DND-41 (cell line): ENCODE data around the gene CHORDC1.

ENCODE experiments used
- CTCF ChIP-seq: IDR thresholded peaks from 2 replicates; pipeline ENCODE4 v1.5.1; 2012; ENCODE audit warnings: borderline replicate concordance, low read length, moderate library complexity, mild to moderate bottlenecking; ENCODE audit not compliant: poor library complexity, severe bottlenecking; ENCODE audit errors: extremely low read depth
- EZH2 ChIP-seq: IDR thresholded peaks from 3 replicates; pipeline ENCODE4 v1.6.1; 2012; ENCODE audit warnings: borderline replicate concordance, low read depth, mild to moderate bottlenecking, moderate library complexity, low read length, inconsistent platforms; ENCODE audit not compliant: severe bottlenecking

- TF ChIP-seq CTCF (peak; percentile 89), EZH2 (no peak)
These were observed 17.8 kb downstream of the CHORDC1 start for GRCh38 chr11:90204832-90205646.
